SK-N-SH (cell line): ENCODE results near the gene ARFIP1. TPM values are rescaled to one million over a fixed set of nuclear protein-coding genes. Genes with fewer than 3 reads are reported as not detected.

Experiments
- CTCF ChIA-PET: fragments of 300-600, 350-600 bp; formaldehyde crosslinking; extraction: SDS; loops from one replicate; lab custom pipeline; 2021; lab: Yijun Ruan, JAX
- POLR2A ChIA-PET: fragments of 350-600 bp; sonication (Branson Sonifier 250); formaldehyde crosslinking; extraction: SDS; loops from one replicate; lab custom pipeline; 2020; ENCODE audit warnings: antibody characterized with exemption, inconsistent platforms; lab: Yijun Ruan, JAX
- DNase-seq: peaks from one replicate; pipeline ENCODE4 v3.0.0; 2012
- H2AFZ ChIP-seq: fragments of 200-600 bp; sonication (generic); 2 replicates; pipeline ENCODE4 v1.8.1; 2016; ENCODE audit warnings: antibody characterized with exemption, mild to moderate bottlenecking, low read depth
- H3F3A ChIP-seq: fragments of 200-600 bp; sonication (generic); replicated peaks from 2 replicates; pipeline ENCODE3; 2016; ENCODE audit warnings: antibody characterized with exemption, mild to moderate bottlenecking; ENCODE audit not compliant: insufficient read depth
- H3K27ac ChIP-seq, 2 experiments: fragments of 200-500 bp in 1 of 2; fragments of 200-600 bp in 1 of 2; sonication (Bioruptor generic) in 1 of 2; sonication (generic), shearing (Covaris generic) in 1 of 2; 2 replicates each; pipeline versions ENCODE4 v1.5.1 to v1.6.1; 2014 to 2016; ENCODE audit warnings: low read depth in 2 of 2, inconsistent platforms in 1 of 2, low read length in 1 of 2, mild to moderate bottlenecking in 1 of 2, mixed read lengths in 1 of 2
- H3K27me3 ChIP-seq: fragments of 200-600 bp; sonication (generic), shearing (Covaris generic); 2 replicates; pipeline ENCODE4 v1.6.1; 2016; ENCODE audit warnings: mixed run types; ENCODE audit not compliant: insufficient read depth
- H3K36me3 ChIP-seq, 2 experiments: fragments of 200-500 bp in 1 of 2; fragments of 200-600 bp in 1 of 2; sonication (Bioruptor generic) in 1 of 2; sonication (generic) in 1 of 2; replicated peaks in 1 of 2; 2 replicates each; pipeline versions ENCODE3 to v1.5.1; 2014 to 2016; ENCODE audit warnings: low read length in 1 of 2, mild to moderate bottlenecking in 1 of 2; ENCODE audit not compliant: insufficient read depth in 2 of 2, control insufficient read depth in 1 of 2
- H3K4me1 ChIP-seq, 2 experiments: fragments of 200-500 bp in 1 of 2; fragments of 200-600 bp in 1 of 2; sonication (Bioruptor generic) in 1 of 2; sonication (generic), shearing (Covaris generic) in 1 of 2; 2 replicates each; pipeline versions ENCODE4 v1.5.1 to v1.6.1; 2014 to 2016; ENCODE audit warnings: low read depth in 1 of 2, low read length in 1 of 2, mixed run types in 1 of 2; ENCODE audit not compliant: insufficient read depth in 2 of 2, control insufficient read depth in 1 of 2
- H3K4me2 ChIP-seq: fragments of 200-600 bp; sonication (generic), shearing (Covaris generic); 2 replicates; pipeline ENCODE4 v1.6.1; 2017; ENCODE audit warnings: mixed run types
- H3K4me3 ChIP-seq, 2 experiments: fragments of 200-500 bp in 1 of 2; fragments of 200-600 bp in 1 of 2; sonication (Bioruptor generic) in 1 of 2; sonication (generic), shearing (Covaris generic) in 1 of 2; 2 replicates each; pipeline versions ENCODE4 v1.5.1 to v1.8.1; 2014 to 2016; ENCODE audit warnings: low read depth in 2 of 2, inconsistent platforms in 1 of 2, low read length in 1 of 2, mild to moderate bottlenecking in 1 of 2, mixed read lengths in 1 of 2, moderate library complexity in 1 of 2
- H3K79me2 ChIP-seq: fragments of 200-600 bp; sonication (generic); 2 replicates; pipeline ENCODE4 v1.8.1; 2017; ENCODE audit warnings: mild to moderate bottlenecking; ENCODE audit not compliant: insufficient read depth
- H3K9ac ChIP-seq: fragments of 200-600 bp; sonication (generic); 2 replicates; pipeline ENCODE4 v1.6.1; 2017; ENCODE audit warnings: mixed run types
- H3K9me2 ChIP-seq: fragments of 200-600 bp; sonication (generic); 2 replicates; pipeline ENCODE4 v1.6.1; 2017; ENCODE audit warnings: mixed run types
- H3K9me3 ChIP-seq: fragments of 200-600 bp; sonication (generic); 2 replicates; pipeline ENCODE4 v1.6.1; 2017; ENCODE audit warnings: mixed run types, mild to moderate bottlenecking, moderate library complexity
- H4K20me1 ChIP-seq: fragments of 200-600 bp; sonication (generic); 2 replicates; pipeline ENCODE4 v1.6.1; 2017; ENCODE audit warnings: mild to moderate bottlenecking, mixed run types; ENCODE audit not compliant: insufficient read depth
- CHD2 ChIP-seq: fragments of 150-350 bp; IDR thresholded peaks from 2 replicates; pipeline ENCODE4 v1.6.1; 2018; ENCODE audit warnings: low read length; ENCODE audit not compliant: partially characterized antibody
- FOSL2 ChIP-seq: IDR thresholded peaks from 2 replicates; pipeline ENCODE4 v1.4.0; 2012; ENCODE audit warnings: low read depth, mild to moderate bottlenecking, moderate library complexity, borderline replicate concordance
- FOXJ3 ChIP-seq: sonication (generic); formaldehyde crosslinking; IDR thresholded peaks from 2 replicates; pipeline ENCODE4 v1.5.1; 2020; ENCODE audit warnings: mild to moderate bottlenecking, missing genetic modification reagents
- GABPA ChIP-seq: IDR thresholded peaks from 2 replicates; pipeline ENCODE4 v1.4.0; 2012; ENCODE audit warnings: low read depth, mild to moderate bottlenecking
- IRF3 ChIP-seq: fragments of 150-350 bp; IDR thresholded peaks from 2 replicates; pipeline ENCODE4 v1.6.1; 2016; ENCODE audit warnings: mild to moderate bottlenecking, low read depth, low read length
- RAD21 ChIP-seq: IDR thresholded peaks from 2 replicates; pipeline ENCODE4 v1.6.1; 2012; ENCODE audit warnings: mild to moderate bottlenecking, low read length
- RCOR1 ChIP-seq: fragments of 150-350 bp; IDR thresholded peaks from 2 replicates; pipeline ENCODE4 v1.6.1; 2017; ENCODE audit warnings: antibody characterized with exemption, low read length
- REST ChIP-seq: IDR thresholded peaks from 2 replicates; pipeline ENCODE4 v1.6.1; 2012; ENCODE audit warnings: mild to moderate bottlenecking, low read depth, low read length, moderate library complexity
- RFX5 ChIP-seq: IDR thresholded peaks from 2 replicates; pipeline ENCODE4 v1.6.1; 2012; ENCODE audit warnings: mild to moderate bottlenecking, improper control_type of control experiment, low read length
- SIN3A ChIP-seq: IDR thresholded peaks from 2 replicates; pipeline ENCODE4 v1.6.1; 2012; ENCODE audit warnings: low read depth, mild to moderate bottlenecking, low read length, moderate library complexity, borderline replicate concordance
- SMC3 ChIP-seq: IDR thresholded peaks from 2 replicates; pipeline ENCODE4 v1.6.1; 2012; ENCODE audit warnings: low read depth, low read length, improper control_type of control experiment
- TAF1 ChIP-seq: IDR thresholded peaks from 2 replicates; pipeline ENCODE4 v1.6.1; 2012; ENCODE audit warnings: low read depth, mild to moderate bottlenecking, low read length, moderate library complexity, borderline replicate concordance
- TCF12 ChIP-seq: IDR thresholded peaks from 2 replicates; pipeline ENCODE4 v1.4.0; 2012
- WGBS: methylation state at CpG from one replicate; pipeline ENCODE4 v1.1.6; 2017; ENCODE audit warnings: low lambda C conversion rate; 5-methylcytosine and 5-hydroxymethylcytosine counted together
- polyA plus RNA-seq, 3 experiments: library from polyadenylated mRNA; depleted of rRNA; stranded (reverse); fragments of >200 nt; gene quantifications; 2 replicates each; pipeline ENCODE4 v1.2.3, GENCODE V29; 2012
- TF ChIP-seq, protein P1 (sequence below): IDR thresholded peaks from 2 replicates; pipeline ENCODE4; 2012
- TF ChIP-seq, protein P2 (sequence below): fragments of 150-350 bp; IDR thresholded peaks from 2 replicates; pipeline ENCODE4 v1.6.1; 2017; ENCODE audit warnings: antibody characterized with exemption, low read length, low read depth, borderline replicate concordance

ARFIP1 gene
- polyA plus RNA-seq, 1 of the 3 experiments (the other 2 are of a cell fraction): 15.7 TPM

DNA sequence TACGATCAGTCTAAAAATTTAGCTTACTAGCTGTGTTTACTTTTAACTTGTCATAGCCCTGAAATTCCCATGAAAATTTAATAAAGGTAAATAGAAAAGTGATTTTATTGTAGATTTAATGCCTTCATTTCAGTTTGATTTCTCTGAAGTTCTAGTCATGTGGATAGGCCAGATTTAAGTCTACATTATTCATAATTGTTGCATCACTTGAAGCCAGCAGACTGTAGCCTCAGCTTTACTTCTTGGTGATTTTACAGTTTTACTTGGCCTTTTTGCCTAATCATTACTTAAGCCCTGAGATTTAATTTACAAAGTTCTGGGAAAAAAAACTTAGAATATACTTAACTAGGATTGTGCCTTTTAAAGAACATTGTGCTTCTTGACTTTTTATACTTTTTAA lies 82.9 kb downstream of the ARFIP1 start:
- Histone ChIP-seq H3K4me1 (no peaks in the 10 kb centered on the region), H3K79me2 (no peaks in the 10 kb centered on the region), H3K9me2 (no peaks in the 10 kb centered on the region), H3F3A (no peaks in the 10 kb centered on the region), H3K4me2 (no peak overlapping the region), H3K4me3 (no peak overlapping the region), H4K20me1 (no peaks in the 10 kb centered on the region), H3K27ac (no peak overlapping the region), H3K9ac (no peak overlapping the region), H3K9me3 (no peaks in the 10 kb centered on the region), H3K36me3 (peaks cover 4 to 17% of the 10 kb centered on the region in 2 experiments), H2AFZ (no peak overlapping the region), H3K27me3 (no peaks in the 10 kb centered on the region)
- TF ChIP-seq, protein P1, sequence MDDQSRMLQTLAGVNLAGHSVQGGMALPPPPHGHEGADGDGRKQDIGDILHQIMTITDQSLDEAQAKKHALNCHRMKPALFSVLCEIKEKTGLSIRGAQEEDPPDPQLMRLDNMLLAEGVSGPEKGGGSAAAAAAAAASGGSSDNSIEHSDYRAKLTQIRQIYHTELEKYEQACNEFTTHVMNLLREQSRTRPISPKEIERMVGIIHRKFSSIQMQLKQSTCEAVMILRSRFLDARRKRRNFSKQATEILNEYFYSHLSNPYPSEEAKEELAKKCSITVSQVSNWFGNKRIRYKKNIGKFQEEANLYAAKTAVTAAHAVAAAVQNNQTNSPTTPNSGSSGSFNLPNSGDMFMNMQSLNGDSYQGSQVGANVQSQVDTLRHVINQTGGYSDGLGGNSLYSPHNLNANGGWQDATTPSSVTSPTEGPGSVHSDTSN: no peak
- no peak for TF ChIP-seq REST
- no peak for TF ChIP-seq CHD2
- TF ChIP-seq, protein P2, sequence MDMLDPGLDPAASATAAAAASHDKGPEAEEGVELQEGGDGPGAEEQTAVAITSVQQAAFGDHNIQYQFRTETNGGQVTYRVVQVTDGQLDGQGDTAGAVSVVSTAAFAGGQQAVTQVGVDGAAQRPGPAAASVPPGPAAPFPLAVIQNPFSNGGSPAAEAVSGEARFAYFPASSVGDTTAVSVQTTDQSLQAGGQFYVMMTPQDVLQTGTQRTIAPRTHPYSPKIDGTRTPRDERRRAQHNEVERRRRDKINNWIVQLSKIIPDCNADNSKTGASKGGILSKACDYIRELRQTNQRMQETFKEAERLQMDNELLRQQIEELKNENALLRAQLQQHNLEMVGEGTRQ: no peak
- no peak for TF ChIP-seq IRF3
- no peak for TF ChIP-seq RFX5
- TF ChIP-seq FOXJ3: no peak
- TF ChIP-seq RAD21: no peak
- TF ChIP-seq TCF12: no peak
- no peak for TF ChIP-seq FOSL2
- no peak for TF ChIP-seq RCOR1
- no peak for TF ChIP-seq SIN3A
- TF ChIP-seq SMC3: no peak
- no peak for TF ChIP-seq TAF1
- no peak for TF ChIP-seq GABPA
- POLR2A ChIA-PET: no interaction called here
- CTCF ChIA-PET: interaction anchor here (1.0 to 1.3 kb wide), 2 partner anchors 14 to 265 kb away, joined by 3 to 5 read pairs; no protein-coding TSS in a partner anchor
- no peak for DNase-seq
- WGBS: 92% methylated on average over 1 of the region's 1 CpG
